CD4-positive, alpha-beta T cell treated with Interleukin-21 for 1 hour (primary cell): ENCODE results near the gene GPR148.

ENCODE experiments used
- DNase-seq: peaks from one replicate; pipeline ENCODE4 v3.0.0-alpha.2; 2020

The GPR148 gene

DNA sequence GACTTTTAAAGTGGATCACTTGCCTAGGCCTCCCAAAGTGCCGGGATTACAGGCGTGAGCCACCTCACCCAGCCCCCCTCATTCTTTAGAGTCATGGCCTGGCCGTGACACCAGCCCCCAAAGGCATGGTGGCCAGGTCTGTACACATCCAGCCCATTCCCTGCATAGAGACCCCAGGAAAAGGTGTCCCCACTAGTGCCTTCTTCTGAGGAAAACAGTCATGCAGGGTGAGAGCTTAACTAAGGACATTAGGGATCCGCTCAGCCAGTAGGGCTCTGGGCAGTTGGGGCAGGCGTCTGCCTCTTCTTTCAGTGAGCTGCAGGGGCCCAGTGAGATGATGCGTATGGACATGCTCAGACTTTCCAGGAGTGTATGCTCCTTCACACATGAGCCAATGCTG is 20.8 kb downstream of the GPR148 start:
- no peak for DNase-seq

- DNase-seq = no peak
Measured at GRCh38 chr2:130754811-130755210, 25.9 kb downstream of the GPR148 start.

DNA sequence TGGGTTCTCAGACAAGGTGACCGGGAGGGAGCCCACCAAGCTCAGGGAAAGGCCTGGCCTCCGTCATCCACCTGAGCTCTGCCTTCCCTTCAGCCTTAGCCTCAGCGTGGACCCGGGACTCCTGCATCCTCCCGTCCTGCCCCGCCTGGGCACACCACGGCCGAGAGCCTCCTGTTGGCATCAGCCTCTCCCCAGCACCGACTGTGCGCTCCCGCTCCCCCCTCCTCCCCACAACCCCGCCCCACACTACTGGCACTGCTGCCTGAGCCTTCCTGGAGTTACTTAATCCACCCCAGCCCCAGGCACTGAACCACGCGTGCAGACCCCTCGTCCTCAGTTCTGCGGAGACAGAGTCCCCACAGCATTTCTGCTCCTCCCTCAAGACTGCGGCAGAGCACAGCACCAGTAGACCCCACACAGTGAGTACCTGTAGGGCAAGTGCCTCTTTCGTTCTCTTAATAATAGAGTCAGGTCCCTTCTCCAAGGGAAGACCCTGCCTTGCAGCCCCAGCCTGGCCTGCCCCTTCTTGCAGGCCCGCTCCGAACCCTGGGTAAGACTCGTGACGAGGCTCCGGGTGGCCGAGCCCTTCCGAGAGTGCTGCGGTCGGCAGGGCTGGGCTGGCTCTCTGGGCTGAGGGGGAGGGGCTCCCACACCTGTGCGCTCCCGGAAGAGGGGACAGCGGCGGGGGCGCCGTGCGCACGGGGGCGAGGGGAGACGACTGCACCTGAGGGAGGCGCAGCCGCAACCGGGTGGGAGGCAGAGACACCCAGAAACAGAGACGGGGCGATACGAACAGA is 26.6 kb downstream of the GPR148 start, which contains the start of gene AMER3:
Gene AMER3 (plus strand): TSS at position 285 of the 797 bp plus-strand sequence. CDS start 6,533 bp downstream, outside the sequence.
- DNase-seq = no peak

DNA sequence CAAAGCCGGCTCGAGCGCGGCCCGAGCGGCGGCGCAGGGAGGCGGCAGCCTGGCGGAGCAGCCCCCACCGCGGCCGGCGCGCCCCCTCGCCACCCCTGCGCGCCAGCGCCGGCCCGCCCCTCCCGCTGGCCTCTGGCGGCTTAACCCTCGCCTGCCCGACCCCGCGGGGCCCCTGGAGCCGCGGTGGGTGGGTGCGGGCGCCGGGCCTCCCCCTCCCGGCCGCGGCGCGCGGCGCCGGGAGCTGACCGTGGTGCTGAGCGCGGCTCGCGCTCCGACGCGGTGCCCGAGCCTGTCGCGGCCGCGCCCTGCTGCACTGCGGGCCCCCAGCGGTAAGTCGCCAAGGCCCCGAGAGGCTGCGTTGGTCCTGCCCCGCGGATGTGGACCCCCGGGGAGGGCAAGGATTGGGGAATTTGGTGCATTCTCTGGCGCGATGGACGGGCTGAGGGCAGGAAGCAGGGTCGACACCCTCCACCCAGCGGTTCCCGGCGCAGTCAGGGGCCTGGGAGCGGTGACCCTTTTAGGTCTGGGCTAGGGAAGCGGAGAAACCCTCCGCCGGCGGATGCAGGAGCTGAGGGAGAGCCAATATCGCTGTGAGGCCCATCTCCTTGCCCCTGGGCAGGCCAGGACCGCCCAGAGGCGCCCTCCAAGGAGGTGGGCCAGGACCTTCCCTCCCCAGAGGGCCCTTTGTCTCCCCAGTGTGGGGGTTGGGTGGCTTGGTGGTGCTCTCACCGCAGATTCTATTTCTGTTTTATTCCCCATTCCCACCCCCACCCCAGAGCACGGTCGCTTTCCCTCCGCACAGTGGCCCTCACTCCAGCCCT is 27.4 kb downstream of the GPR148 start:
- peak; percentile 16 for DNase-seq

GRCh38 chr2:130756874-130757668 is 28.2 kb downstream of the GPR148 start:
- DNase-seq = no peak

- no peak for DNase-seq
Measured at GRCh38 chr2:130759906-130760753, 31.3 kb downstream of the GPR148 start.

GRCh38 chr2:130760754-130761751 is 32.2 kb downstream of the GPR148 start:
- DNase-seq = no peak

DNA sequence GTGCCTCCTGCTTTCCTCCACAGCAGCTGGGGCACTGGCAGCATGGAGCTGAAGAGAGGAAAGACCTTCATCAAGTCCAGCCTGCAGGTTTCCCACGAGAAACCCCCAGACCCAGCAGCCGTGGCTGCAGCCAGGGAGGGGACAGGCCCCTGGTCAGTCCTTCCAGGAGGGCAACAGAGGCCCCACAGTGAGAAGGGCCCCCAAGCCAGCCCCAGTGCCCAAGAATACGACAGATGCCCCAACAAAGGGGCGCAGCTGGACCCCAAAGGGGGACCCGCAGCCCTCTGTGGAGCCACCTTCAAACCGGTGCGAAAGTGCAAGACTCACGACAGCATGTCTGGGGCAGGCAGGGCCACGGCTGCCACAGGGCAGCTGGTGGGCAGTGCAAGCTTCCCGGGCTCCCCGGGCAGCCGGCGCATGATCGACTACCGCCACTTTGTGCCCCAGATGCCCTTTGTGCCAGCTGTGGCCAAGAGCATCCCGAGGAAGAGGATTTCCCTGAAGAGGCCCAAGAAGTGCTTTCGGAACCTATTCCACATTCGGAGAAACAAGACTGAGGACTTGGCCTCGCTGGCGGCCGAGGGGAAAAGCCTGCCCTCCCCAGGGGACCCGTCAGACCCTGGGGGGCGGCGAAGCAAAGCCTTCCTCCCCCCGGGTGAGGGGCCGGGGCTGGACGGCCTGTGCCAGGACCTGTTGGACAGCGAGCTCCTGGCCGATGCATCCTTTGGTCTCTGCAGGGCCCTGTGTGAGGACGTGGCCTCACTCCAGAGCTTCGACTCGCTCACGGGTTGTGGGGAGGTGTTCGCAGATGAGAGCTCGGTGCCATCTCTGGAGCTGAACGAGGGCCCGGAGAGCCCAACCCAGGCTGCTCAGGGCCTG is 33.4 kb downstream of the GPR148 start:
- DNase-seq = no peak

GRCh38 chr2:130762910-130763385 is 34.1 kb downstream of the GPR148 start:
- no peak for DNase-seq

DNA sequence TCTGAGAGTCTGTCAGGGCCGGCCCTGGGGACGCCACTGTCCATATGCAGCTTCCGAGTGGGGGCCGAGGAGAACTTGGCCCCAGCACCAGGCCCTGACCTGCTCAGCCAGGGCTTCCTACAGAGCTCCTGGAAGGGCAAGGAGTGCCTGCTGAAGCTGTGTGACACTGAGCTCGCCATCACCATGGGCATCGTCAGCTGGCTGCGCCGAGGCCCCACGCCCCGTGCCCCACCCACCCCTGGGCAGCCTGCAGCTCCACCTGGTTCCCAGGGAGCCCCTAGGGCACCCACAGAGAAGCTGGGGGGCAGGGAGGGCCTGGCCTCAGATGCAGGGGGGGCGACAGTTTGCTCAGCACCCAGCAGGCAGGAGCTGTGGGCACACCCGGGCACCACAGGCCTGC is 34.5 kb downstream of the GPR148 start:
- no peak for DNase-seq

DNA sequence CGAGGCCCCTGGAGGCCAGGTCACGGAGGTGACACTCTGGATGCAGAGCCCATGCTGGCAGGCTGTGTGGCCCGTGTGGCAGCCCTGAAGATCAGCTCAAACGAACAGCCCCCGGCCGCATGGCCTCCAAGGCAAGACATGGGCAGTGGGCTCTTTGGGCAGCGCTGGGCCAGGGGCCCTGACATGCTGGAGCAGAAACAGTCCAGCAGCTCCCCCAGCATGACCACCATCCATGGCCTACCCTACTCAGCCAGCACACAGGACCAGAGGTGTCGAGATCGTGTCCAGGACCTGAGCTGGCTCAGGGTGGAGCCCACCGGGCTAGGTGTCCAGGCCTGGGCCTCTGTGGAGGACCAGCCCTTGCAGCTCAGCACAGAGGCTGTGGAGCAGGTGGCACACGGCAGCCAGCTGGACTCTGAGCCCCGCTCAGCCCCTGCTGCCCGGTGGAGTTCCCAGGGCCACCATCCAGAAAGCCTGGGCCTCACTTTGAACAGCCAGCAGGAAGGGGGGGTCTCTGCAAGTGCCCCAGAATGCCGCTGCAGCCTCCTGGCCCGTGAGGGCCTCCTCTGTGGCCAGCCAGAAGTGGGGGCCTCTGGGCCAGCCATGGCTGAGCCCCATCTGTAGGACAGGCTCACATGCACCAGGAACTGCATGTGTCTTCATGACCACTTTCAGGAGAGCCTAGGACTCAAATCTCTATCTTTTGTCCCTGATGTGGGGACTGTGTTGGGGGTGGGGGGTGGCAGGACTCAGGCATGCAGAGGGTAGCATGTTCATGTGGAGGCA is 35.4 kb downstream of the GPR148 start:
- no peak for DNase-seq

GRCh38 chr2:130764821-130765115 is 35.9 kb downstream of the GPR148 start:
- DNase-seq = no peak

DNA sequence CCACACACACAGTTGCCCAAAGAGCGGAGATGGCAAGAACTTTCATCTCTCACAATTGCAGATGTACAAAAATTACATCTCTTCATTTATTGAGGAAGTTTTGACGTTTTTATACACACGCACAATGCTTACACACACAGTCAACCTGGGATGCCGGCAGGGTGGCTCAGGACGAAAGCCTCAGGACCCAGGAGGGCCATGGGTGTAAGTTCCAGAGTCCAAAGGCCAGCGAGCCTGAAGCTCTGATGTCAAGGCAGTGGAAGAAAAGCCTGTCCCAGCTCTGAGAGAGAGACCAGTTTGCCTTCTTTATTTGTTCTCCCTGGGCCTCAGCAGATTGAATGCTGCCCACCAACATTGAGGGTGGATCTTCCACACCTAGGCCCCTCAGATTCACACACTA is 36.6 kb downstream of the GPR148 start:
- no peak for DNase-seq

GRCh38 chr2:130766037-130766436 is 37.2 kb downstream of the GPR148 start:
- DNase-seq = no peak

DNA sequence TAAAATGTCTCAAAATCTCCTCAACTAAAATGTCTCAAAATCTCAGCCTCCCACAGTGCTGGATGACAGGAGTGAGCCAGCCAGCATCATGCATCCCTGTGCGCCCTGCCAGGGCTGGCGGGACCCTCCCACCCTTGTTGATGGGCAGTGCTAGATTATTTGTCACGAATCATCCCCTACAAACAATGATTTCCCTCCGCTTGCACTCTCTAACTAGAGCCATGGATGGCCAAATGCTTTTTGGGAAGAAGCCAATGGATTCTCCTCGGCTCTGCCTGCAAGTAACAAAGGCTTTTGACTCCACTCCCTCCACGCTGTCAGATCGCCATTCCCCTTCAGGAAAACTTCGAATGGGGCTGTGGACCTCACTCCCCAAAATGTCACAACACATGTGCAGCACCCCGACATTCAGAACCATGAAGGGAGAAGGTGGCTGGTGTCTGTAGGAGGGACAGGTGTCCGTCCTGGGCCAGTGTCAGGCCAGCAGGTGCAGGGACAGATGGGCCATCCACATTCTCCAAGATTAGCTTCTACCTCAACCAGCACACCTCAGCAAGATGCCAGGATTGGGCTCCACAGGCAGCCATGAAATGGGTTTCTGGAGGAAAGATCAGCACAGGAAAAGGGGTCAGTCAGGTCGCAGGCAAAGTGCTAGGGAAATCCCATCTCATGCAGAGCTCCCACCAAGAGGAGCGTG is 38.0 kb downstream of the GPR148 start:
- no peak for DNase-seq

DNA sequence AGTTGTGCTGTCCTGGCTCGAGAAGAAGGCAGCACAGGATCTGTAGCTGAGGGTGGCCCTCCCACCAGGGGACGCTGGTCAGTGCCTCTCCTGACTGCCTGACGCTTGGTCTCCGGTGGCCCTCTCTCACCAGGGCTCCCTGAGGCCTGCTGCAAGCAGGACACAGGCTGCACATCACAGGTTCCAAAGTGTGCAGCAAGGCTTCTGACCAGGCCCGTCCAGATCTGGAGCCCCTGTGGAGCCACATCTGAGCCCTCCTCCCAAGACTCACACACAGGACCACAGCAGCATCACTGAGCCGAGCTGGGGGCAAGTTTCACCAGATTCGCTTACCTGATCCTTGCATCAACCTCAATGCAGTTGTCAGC is 38.5 kb downstream of the GPR148 start:
- DNase-seq = no peak

DNA sequence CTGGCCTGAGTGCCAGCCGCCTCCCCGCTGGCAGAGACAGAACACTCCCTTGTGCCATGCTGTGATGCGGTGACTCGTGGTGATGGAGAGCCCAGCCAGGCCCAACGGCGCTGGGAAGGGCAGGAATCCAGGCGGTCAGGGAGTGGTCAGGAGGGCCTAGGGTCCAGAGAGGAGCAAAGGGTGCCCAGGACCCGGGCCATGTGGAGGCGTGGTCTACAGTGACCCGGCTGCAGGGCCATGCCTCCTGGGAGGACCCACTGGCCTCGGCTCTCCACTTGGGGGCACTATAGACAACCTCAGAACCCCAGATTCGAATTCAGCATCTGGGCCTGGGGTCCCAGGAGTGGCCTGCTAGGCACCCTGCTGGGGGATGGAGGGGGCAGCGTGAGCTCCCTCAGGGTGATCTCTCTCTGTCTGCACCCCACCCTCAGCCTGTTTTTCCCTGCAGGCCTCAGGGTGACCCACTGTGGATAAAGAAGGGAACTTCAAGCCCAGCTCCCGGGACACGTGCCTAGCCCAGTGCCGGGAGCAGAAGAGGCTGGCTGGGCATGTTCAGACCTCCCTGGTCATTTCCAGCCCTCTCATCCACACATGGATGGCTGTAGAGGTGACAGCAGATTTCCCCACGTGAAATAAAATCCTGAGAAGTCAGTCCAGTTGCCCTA is 39.5 kb downstream of the GPR148 start:
- DNase-seq = no peak

DNA sequence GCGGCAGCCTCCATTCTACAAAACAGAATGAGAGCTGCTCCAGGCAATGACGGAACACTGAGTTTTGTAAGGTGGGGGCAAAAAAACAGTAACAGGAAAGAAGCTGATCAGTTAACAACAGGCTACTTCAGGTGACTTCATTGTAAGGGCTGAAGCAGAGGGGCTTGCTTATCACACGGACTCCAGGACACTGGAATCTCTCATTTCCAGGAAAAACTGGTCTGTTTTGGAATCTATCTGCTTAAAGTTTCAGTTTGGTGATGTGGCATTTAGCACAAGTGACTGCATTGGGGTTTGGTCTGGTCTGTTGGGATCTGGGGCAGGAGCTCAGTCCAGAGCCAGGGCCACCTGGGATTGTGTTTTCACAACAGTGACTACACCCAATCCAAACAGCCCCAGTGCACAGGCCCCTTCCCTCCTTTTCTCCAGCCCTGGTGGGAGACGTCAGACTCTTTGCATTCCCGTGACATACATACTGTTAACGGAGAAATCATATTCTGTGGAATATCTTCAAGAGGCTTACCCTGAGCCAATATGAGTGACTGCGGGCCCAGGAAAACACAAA is 40.6 kb downstream of the GPR148 start:
- no peak for DNase-seq
